GM18508 (cell line): ENCODE data around the gene SREBF1.
"Not testable (repeated sequence)": the region's sequence is repeated elsewhere in the genome, so short reads cannot be mapped to it uniquely, and the experiment has no call there.

Experiments
- ATAC-seq: cut with Tn5 transposase; IDR thresholded peaks from one replicate; pipeline ENCODE4 v1.9.1; 2021; ENCODE audit warnings: moderate number of reproducible peaks; ENCODE audit not compliant: insufficient read depth, unreplicated experiment

The SREBF1 gene

DNA sequence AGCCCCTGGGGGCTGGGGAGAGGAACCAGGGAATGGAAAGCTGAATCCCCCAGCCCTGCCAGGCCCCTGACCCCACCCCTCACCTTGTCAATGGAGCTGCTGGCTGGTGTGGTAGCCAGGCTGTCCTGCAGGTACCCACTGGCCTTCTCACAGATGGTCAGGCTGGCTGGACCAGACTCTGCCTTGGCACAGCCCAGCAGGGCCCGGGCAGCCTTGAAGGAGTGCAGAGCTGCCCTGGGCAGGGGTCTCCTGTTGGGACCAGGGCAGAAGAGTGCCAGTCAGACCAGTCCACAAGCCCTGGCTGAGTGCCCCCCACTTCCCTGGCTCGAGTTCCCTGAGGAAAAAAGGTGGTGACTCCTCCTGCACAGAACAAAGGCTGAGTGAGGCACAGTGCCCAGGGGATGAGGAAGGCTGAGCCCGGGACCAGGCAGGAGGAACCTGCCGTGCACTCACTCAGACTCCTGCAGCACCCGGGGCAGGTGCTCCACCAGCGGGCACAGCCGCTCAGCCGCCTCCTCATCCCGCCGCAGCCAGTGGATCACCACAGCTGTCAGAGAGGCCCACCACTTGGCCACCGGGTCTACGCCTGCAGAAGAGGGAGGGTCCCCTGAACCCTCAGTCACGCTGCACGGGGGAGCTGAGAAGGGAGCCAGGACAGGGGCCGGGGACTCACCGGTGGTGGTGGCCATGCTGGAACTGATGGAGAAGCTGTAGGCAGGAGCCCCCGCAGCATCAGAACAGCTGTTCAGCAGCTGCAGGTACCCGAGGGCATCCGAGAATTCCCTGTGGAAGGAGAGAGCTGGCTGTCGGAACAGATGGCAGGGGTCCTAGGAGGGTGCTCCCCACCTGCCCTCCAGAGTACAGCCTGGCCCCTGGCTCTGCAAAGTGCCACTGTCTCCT, 22.4 kb downstream of the SREBF1 start:
- no peak for ATAC-seq

DNA sequence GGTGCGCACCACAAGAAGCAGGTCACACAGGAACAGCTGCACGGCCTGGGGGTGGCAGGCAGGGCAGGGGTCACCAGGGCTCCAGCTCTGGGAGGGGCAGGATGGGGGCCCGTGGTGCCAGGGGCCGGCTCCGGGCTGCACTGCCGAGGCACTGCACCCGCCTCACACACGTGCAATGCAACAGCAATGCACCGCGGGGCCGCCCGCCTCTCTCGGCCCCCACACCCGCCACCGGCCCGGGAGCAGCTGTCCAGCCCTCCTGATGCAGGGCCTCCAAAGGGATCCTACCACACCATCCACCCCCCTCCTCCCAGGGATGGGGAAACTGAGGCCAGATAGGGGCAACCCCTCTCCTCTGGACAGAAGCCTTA, 23.1 kb downstream of the SREBF1 start:
- ATAC-seq, result no peak

GRCh38 chr17:17813055-17813724, 23.6 kb downstream of the SREBF1 start:
- no peak for ATAC-seq

DNA sequence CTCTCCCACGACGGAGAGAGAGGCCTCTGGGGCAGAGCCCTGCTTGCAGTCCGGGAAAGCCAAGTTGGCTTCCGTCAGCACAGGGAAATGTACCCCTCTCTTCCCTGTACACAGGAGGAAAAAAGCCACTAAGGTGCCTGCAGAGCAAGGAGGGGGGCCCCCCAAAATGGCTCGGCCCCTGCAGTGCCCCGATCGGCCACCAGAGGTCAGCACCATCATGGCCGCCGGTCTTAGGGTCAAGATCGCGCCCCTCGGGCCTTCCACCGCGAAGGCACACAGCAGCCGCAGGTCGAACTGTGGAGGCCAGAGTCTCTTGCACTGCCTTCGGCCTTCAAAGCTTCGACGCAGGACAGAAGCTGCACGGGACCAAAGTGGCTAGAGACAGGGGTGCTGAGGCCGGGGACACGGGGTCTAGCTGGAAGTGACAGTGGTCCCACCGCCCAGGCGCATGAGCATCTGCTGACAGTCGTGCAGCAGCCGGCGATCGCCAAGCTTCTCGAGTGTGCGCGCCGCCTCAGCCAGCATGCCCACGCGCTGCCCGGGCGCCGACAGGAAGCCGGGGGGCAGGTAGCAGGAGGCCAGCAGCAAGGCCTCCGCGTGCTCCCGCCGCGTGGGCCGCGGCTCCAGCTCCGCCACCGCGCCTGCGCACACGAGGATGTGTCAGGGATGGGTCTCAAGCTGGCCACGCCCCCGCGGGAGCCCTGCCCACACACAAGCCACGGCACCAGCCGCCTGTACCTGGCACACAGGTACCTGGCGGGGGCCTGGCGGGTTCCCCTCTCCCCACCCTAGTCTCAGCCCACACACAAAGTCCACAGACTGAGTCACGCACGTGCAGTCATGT, 24.4 kb downstream of the SREBF1 start:
- ATAC-seq, result no peak

DNA sequence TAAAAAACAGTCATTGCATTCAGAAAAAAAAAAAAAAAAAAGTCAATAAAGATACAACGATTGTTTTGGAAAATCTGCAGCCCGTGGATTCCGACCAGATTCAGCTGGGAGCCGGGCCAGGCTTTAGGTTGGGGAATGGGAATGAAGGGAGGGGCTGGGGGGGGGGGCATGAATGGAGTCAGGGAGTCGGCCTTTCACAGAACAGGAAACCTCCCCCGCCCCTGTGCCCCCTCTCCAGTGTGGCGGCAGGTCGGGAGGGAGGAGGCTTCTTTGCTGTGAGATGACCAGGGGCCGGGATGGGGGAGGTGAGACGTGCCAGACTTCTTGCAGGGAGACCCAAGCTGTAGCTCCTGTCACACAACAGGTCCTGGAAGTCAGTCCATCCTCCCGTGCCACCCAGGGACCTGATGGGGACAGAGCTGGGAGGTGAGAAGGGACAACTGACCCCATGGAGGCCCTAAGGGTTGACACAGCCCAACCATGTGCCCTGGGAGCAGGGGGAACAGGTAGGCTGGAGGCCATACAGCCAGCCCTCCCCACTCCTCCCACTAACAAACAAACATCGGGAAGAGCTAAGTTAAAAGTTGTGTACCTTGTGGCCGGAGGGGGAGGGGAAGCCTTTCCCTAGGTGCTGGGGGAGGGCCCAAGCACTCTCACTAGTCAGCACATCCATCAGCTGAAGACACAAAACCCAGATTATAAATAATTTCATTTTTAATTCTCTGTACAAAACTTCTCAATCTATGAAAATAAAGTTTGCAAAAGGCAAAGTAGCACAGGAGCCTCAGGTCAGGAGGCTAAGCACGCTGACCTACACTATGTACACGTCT, 25.2 kb downstream of the SREBF1 start:
- ATAC-seq, result no peak

DNA sequence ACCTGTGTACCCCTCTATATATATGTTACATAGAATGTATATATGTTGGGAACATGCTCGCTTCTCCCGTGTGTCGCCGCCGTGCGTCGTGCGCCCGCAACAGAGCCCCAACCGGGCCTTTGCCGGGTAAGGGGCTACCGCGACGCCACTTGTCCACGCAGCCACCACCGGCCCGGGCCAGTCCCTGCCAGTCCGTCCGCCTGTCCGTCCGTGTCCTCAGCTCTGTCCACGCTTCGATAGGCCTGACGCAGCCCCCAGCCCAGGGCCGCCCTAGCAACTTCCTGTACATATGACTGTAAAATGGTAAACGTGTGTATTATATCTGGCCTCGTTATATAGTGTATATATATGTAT, 25.9 kb downstream of the SREBF1 start:
- no peak for ATAC-seq

GRCh38 chr17:17810084-17810894, 26.5 kb downstream of the SREBF1 start:
- ATAC-seq, result no peak

DNA sequence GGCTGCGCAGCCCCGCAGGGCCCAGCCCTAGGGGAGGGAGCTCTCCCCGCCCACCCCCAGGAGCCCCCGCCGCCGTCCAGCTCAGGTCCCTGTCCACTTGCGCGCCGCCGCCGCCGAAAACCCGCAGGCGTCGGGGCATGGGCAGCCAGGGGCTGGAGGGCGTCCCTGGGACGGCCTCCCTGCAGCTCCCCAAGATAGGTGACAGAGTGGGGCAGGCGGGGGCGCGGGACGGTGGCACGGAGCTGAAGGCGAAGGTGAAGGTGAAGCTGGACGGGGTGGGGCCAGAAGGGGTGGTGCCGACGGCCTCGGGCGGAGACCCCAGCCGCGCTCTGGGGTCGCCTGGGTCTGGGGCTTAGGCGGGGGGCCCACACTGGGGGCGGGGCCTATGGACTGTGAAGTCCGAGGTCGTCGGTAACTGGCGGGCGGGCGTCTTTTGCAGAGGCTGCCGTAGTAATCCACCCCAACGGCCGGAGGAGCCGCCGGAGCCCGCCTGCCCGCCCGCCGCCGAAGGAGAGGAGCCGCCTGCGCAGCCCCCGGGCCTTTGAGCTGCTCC, 27.2 kb downstream of the SREBF1 start:
- ATAC-seq, result no peak

GRCh38 chr17:17808706-17809432, 27.9 kb downstream of the SREBF1 start:
- ATAC-seq, result no peak

DNA sequence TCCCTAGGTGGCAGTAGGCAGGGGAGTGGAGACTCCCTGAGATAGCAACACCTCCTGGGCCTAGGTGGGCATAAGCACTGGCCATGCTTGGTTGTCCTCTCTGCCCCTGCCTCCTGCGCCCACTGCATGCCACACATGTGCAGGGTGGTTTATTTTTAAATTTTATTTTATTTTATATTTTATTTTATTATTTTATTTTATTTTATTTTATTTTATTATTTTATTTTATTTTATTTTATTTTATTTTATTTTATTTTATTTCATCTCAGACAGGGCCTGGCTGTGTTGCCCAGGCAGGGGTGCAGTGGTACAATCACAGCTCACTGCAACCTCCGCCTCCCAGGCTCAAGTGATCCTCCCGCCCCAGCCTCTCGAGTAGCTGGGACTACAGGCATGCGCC, 28.6 kb downstream of the SREBF1 start:
- ATAC-seq, result not testable (repeated sequence)

DNA sequence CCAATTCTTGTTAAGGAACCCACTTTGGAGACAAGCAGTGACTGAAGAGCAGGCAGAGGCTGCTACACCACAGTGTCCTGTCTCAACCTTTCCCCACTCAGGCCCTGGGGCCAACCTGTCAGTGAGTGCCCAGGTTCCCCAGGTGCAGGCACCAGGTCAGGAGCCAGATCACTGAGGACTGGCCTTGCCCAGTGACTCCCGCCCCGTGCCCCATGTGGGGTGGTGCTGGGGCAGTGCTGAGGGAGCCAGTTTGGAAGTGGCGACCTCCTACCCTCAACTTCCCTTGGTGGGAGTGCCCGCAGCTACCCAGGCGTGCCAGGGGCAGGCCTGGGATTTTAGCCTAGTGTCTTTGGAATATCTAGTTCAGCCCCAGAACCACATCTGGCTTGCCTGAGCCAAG, 29.3 kb downstream of the SREBF1 start:
- no peak for ATAC-seq

GRCh38 chr17:17806611-17807274, 30.0 kb downstream of the SREBF1 start:
- no peak for ATAC-seq

DNA sequence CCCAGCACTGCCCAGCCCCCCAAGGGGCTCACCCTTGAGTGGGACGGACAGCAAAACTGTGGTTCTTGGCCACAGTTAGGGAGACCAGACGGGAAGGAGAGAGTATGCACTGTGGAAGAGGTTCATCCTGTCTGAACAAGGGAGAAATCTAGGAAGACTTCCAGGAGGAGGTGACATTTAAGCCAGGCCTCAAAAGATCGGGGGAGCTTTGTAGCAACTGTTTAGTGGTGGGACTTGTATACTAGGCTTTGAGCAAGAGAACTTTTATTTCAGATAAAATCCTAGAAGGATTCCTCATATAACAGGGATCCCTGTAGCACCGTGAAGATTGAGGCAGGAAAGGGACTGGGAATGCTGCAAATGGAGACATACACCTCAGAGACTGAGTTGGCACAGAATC, 30.8 kb downstream of the SREBF1 start:
- no peak for ATAC-seq

- ATAC-seq, result no peak
Observed at GRCh38 chr17:17805575-17805974, 31.2 kb downstream of the SREBF1 start.

DNA sequence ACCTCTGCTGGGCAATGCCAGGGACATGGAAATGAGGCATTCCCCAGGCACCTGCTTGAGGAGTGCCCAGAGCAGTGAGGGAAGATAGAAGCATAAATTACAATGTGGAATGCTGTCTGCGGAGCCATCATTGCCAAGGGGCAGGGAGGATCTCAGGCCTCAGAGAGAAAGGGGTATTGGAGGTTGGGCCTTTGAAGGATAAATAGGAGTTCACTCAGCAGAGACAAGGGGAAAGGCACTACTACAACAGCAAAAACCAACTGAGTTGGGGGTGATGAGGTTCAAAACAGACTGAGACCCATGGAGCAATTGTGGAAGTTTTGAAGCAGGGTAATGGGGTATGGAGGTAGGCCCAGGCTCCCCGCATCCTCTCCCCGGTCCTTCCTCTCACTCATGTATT, 32.8 kb downstream of the SREBF1 start:
- ATAC-seq, result no peak

DNA sequence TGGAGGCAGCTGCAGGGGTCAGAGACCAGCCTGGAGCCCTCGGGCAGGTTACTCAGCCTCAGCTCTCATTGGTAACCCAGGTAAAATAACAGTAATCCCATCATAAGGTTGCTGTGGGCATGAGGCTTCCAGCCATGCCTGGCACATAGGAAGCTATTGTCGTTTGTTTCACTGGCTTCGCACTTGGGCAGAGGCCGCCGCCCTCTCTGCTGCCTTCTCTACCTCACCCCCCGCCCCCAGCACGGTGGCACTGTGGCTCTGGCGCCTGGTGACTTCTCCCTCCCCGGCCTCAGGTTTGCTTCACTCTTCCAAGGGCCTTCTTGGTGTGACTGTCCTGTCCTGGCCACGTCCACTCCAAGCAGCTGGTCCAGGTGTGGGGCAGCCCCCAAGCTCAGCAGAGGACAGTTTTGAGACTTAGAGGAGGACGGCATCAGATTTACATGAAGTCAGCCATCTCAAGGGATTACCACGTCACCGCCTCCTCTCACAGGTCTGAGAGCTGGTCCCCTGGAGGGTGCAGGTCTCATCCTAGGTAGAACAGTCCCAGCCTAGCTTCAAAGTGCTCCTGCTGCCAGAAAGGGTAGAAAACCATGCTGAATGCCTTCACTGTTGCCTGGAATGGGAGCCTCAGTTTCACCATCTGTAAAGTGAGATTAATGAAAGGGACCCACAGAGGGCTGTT, 34.8 kb downstream of the SREBF1 start:
- ATAC-seq, result no peak

DNA sequence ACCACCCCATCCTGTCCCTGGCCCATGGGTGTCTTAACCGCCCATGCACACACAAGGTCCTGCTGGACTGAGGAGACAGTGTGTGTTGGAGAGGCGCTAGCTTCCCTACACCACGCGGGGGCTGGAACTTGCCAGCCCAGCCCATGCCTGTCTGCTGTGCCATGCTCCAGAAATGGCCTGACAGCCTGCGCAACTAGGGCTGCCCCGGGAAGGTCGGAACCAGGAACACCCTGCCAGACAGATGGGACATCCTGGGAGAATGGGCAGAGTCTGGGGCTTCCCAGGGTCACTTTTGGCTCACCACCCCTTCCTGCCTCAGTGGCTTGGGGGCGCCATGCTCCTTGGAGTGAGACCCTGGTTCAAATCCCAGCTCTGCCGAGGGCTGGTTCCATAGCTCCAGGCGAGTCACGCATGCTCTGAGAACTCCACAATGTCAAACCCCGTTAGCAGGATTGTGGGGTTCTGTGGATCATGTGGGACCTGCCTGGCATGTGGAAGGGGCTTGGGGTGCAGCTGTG, 36.2 kb downstream of the SREBF1 start:
- no peak for ATAC-seq
